AML-193 (cell line): ENCODE measurements around the gene POU2F1.
"Not testable (repeated sequence)": the region's sequence is repeated elsewhere in the genome, so short reads cannot be mapped to it uniquely, and the experiment has no call there.

Source experiments
- DNase-seq, 2 experiments: peaks; one replicate each; lab custom pipeline; 2025; lab: John Stamatoyannopoulos, UW

POU2F1 gene

GRCh38 chr1:167205306-167206050 lies 15.2 kb upstream of the POU2F1 start:
- not testable (repeated sequence) for DNase-seq

- no peak for DNase-seq
Observed at GRCh38 chr1:167206166-167206835, 14.4 kb upstream of the POU2F1 start.

- DNase-seq, result no peak
Observed at GRCh38 chr1:167207940-167208623, 12.6 kb upstream of the POU2F1 start.

- no peak for DNase-seq
Observed at GRCh38 chr1:167208624-167208976, 12.1 kb upstream of the POU2F1 start.

- no peak for DNase-seq
Observed at GRCh38 chr1:167209044-167209443, 11.6 kb upstream of the POU2F1 start.

GRCh38 chr1:167210966-167211674 lies 9.6 kb upstream of the POU2F1 start:
- no peak for DNase-seq

GRCh38 chr1:167212025-167212424 lies 8.7 kb upstream of the POU2F1 start:
- DNase-seq, result no peak

GRCh38 chr1:167216809-167217208 lies 3.9 kb upstream of the POU2F1 start:
- no peak for DNase-seq

GRCh38 chr1:167219194-167219593 lies 1.5 kb upstream of the POU2F1 start:
- DNase-seq, result no peak

- peak; percentile 74 to 76 for DNase-seq
Observed at GRCh38 chr1:167219646-167220536, 795 bp upstream of the POU2F1 start.

GRCh38 chr1:167221126-167221737 lies 546 bp downstream of the POU2F1 start:
- no peak for DNase-seq

- DNase-seq, result peak; percentile 64 to 75
Observed at GRCh38 chr1:167221738-167222610, 1.3 kb downstream of the POU2F1 start.

- DNase-seq, result no peak
Observed at GRCh38 chr1:167223144-167224103, 2.7 kb downstream of the POU2F1 start.

- DNase-seq, result not testable (repeated sequence)
Observed at GRCh38 chr1:167224734-167225235, 4.1 kb downstream of the POU2F1 start.

GRCh38 chr1:167225920-167226319 lies 5.2 kb downstream of the POU2F1 start:
- no peak for DNase-seq

- DNase-seq, result peak in 1 of 2 experiments; percentile 46
Observed at GRCh38 chr1:167227934-167228378, 7.3 kb downstream of the POU2F1 start.

- DNase-seq, result peak; percentile 74 to 87
Observed at GRCh38 chr1:167229719-167230385, 9.2 kb downstream of the POU2F1 start.

- no peak for DNase-seq
Observed at GRCh38 chr1:167230437-167230836, 9.8 kb downstream of the POU2F1 start.
